Common myeloid progenitor, CD34-positive (primary cell): ENCODE results near the gene GPR179.

Experiments
- CTCF ChIA-PET: fragments of 350-600 bp; sonication (Branson Sonifier 250); formaldehyde crosslinking; loops from one replicate; lab custom pipeline; 2021; ENCODE audit warnings: antibody characterized with exemption; lab: Charles Lee
- POLR2A ChIA-PET: fragments of 350-600 bp; sonication (Branson Sonifier 250); formaldehyde crosslinking; loops from one replicate; lab custom pipeline; 2021; ENCODE audit warnings: antibody characterized with exemption; lab: Charles Lee
- DNase-seq, 3 donors: peaks; one replicate each; pipeline versions ENCODE4 v3.0.0 to v3.0.0-alpha.2; 2013
- H3K27ac ChIP-seq, 2 experiments: 1 replicate in 1 of 2; 2 replicates in 1 of 2; pipeline ENCODE4 v1.7.0; 2013; ENCODE audit warnings: inconsistent platforms in 2 of 2, low read length in 2 of 2, mild to moderate bottlenecking in 2 of 2, low read depth in 1 of 2, moderate library complexity in 1 of 2; ENCODE audit not compliant: severe bottlenecking in 2 of 2, insufficient read depth in 1 of 2, poor library complexity in 1 of 2
- H3K27me3 ChIP-seq, 5 experiments: replicated peaks in 2 of 5; 1 replicate in 3 of 5; 2 replicates in 2 of 5; pipeline versions ENCODE4 v1.6.1 to v1.7.0; 2013; ENCODE audit warnings: low read length in 4 of 5, mild to moderate bottlenecking in 2 of 5, moderate library complexity in 2 of 5, inconsistent platforms in 1 of 5; ENCODE audit not compliant: insufficient read depth in 5 of 5, control insufficient read depth in 4 of 5
- H3K36me3 ChIP-seq, 4 experiments: 1 replicate in 2 of 4; 2 replicates in 2 of 4; pipeline versions ENCODE4 v1.6.1 to v1.7.0; 2013; ENCODE audit warnings: low read length in 3 of 4, control low read depth in 1 of 4, mild to moderate bottlenecking in 1 of 4; ENCODE audit not compliant: control insufficient read depth in 4 of 4, insufficient read depth in 4 of 4
- H3K4me1 ChIP-seq, 4 experiments: 1 replicate in 3 of 4; 2 replicates in 1 of 4; pipeline versions ENCODE4 v1.6.1 to v1.7.1; 2013; ENCODE audit warnings: low read length in 3 of 4, mild to moderate bottlenecking in 3 of 4, control low read depth in 1 of 4, inconsistent platforms in 1 of 4, moderate library complexity in 1 of 4; ENCODE audit not compliant: control insufficient read depth in 4 of 4, insufficient read depth in 4 of 4; ENCODE audit errors: control extremely low read depth in 1 of 4
- H3K4me3 ChIP-seq, 7 experiments: 1 replicate in 4 of 7; 2 replicates in 3 of 7; pipeline versions ENCODE4 v1.5.1 to v1.7.0; 2013; ENCODE audit warnings: mild to moderate bottlenecking in 7 of 7, low read length in 6 of 7, moderate library complexity in 6 of 7, inconsistent platforms in 2 of 7, low read depth in 2 of 7, control low read depth in 1 of 7; ENCODE audit not compliant: insufficient read depth in 4 of 7, control insufficient read depth in 1 of 7; ENCODE audit errors: extremely low read depth in 1 of 7
- H3K9me3 ChIP-seq, 5 experiments: 1 replicate in 4 of 5; 2 replicates in 1 of 5; pipeline versions ENCODE4 v1.6.1 to v1.7.1; 2013; ENCODE audit warnings: low read length in 4 of 5, mild to moderate bottlenecking in 2 of 5, inconsistent platforms in 1 of 5, low read depth in 1 of 5, moderate library complexity in 1 of 5; ENCODE audit not compliant: control insufficient read depth in 4 of 5, insufficient read depth in 2 of 5; ENCODE audit errors: control extremely low read depth in 1 of 5
- WGBS: methylation state at CpG from one replicate; pipeline ENCODE4 v1.1.5; 2013; ENCODE audit not compliant: insufficient coverage; 5-methylcytosine and 5-hydroxymethylcytosine counted together

GPR179 gene

DNA sequence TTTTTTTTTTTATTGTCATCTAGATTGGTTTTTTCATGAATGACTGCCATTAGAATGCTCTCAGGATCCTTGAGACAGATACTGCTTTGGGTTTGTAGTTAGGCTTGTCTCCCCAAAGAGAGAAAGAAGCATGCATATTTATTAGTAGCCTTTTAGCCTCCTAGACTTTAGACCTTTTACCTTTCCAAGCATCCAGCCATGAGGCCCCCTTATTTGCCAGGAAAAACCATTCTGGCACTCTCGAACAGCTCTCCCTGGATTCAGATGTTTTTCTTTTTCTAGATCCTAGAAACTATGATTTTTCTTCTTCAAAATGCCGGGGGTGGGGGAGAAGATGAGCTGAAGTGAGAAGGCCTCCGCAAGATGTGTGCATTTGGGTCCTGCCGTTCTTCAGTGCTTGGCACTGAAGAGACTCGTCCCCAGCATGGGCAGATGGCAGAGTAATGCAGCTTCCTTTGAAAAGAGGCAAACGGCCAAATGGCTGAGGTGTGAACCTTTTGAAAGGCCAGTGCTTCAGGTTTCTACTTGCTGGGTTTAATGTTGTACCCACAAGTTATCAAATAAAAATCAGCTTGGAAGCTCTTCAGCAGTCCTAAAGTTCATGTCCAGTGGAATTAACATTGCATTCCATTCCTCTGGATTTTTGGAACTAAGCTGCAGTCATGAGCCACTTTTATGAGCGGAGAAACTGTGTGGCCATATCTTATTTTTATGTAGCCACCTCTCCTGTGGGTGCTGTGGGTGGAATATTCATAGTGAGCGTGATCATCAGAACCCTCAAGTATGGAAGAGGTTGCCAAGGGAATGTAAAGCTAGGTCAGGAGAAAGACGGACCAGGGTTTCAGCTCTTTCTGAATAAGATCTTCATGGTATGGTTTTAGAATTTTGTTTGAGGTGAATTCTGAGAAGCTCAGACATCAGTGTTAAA is 15.1 kb upstream of the GPR179 start:
- Histone ChIP-seq H3K4me1 (peaks cover 1 to 8% (median 7%) of the 10 kb centered on the region in 4 experiments), H3K9me3 (no peaks in the 10 kb centered on the region), H3K36me3 (peaks cover 2 to 12% (median 8%) of the 10 kb centered on the region in 4 experiments), H3K27ac (no peak overlapping the region), H3K4me3 (no peak overlapping the region), H3K27me3 (no peaks in the 10 kb centered on the region)
- 98% methylated on average over 6 of the region's 9 CpGs for WGBS
- ChIA-PET POLR2A (no interaction called here), CTCF (interaction anchor here (1.2 to 2.0 kb wide), 6 partner anchors 10 to 65 kb away, joined by 3 to 10 read pairs (median 4); no protein-coding TSS in a partner anchor)
- no peak for DNase-seq

DNA sequence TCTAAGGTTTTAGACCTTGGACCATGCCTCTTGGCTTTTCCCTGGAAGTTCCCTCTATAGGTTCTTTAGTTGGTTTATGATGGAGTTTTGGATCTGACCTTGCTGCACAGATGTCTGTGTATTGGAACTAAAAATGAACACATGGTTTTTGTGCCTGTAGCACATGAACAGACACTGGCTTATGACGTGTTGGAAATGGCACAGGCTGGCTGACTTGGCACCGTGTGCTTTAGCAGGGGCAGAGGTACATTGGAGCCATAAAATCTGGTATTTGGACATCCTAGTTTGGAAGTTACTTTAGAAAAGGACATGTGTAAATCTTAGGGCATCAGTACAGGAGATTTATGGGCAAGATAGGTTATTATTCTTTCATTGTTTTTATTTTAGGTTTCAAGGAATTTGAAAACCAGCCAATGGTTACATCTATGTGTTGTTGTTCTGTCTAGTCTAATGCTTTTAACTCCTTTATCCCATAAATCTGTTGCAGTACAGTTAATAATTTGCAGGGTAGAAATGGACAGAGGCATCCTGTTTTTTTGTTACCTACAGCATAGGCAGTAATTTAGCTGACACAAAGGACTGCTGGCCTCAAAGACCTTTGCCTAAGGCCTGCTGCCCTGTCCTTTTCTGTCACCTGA is 13.8 kb upstream of the GPR179 start:
- peaks cover 1 to 12% (median 5%) of the 10 kb centered on the region in 4 experiments for H3K36me3 ChIP-seq
- H3K9me3 ChIP-seq = no peaks in the 10 kb centered on the region
- peaks cover 1 to 19% (median 17%) of the 10 kb centered on the region in 4 experiments for H3K4me1 ChIP-seq
- 79% methylated on average over 2 of the region's 2 CpGs for WGBS
- no peak for DNase-seq
- ChIA-PET CTCF (interaction anchor here (2.0 kb wide), 1 partner anchor 8 kb away, joined by 10 read pairs; no protein-coding TSS in a partner anchor), POLR2A (no interaction called here)
- H3K4me3 ChIP-seq = no peak overlapping the region
- no peaks in the 10 kb centered on the region for H3K27me3 ChIP-seq
- no peak overlapping the region for H3K27ac ChIP-seq

DNA sequence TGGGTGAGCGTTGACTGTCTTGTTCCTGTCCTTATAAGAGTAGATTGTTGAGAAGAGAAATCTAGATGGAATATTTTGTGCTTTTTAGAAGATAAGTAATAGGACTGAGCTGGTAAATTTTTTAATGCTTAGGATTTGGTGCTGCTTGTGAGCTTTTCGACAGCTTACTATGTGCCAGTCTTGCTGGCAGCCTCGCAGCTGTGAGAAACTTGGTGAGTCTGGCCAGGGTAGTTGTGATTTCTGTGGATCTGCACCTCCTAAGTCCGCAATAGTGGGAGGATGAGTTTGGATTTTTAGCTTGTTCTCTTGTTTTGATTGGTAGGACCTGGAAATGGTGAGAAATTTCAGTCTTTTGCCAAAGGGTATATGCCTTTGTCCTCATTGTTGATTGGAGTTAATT is 11.5 kb upstream of the GPR179 start:
- ChIA-PET POLR2A (no interaction called here), CTCF (interaction anchor here (0.8 to 3.0 kb wide), 4 partner anchors 8 to 59 kb away, joined by 3 to 11 read pairs (median 6); no protein-coding TSS in a partner anchor)
- no peak for DNase-seq
- Histone ChIP-seq H3K9me3 (no peaks in the 10 kb centered on the region), H3K27me3 (no peaks in the 10 kb centered on the region), H3K27ac (no peak overlapping the region), H3K4me3 (no peak overlapping the region), H3K4me1 (peaks cover 1 to 29% (median 20%) of the 10 kb centered on the region in 4 experiments), H3K36me3 (peaks cover 0 to 3% (median under 1%) of the 10 kb centered on the region in 4 experiments)
- WGBS = 100% methylated on average over 3 of the region's 4 CpGs

DNA sequence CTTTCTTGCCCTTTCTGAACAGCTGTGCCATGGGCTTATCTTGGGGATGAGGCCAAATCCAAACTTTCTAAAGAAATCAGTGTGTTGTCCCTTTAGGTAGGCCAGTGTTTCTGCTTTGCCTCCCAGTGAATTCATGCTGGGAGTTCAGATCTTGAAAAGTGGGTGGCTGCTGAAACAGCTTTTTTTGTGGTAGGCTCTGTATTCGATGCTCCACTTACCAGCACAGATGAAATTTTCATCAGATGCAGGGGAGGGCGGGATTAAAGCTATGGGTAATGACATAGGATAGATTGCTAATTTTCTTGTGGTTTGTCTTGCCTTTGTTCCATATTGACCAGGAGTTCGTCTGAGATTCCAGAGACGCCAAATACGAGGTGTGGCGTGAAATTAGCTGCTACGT is 10.7 kb upstream of the GPR179 start:
- CTCF ChIA-PET = interaction anchor here (1.1 to 3.0 kb wide), 7 partner anchors 8 to 60 kb away, joined by 3 to 11 read pairs (median 4); no protein-coding TSS in a partner anchor
- peaks cover 1 to 29% (median 20%) of the 10 kb centered on the region in 4 experiments for H3K4me1 ChIP-seq
- no peak overlapping the region for H3K4me3 ChIP-seq

DNA sequence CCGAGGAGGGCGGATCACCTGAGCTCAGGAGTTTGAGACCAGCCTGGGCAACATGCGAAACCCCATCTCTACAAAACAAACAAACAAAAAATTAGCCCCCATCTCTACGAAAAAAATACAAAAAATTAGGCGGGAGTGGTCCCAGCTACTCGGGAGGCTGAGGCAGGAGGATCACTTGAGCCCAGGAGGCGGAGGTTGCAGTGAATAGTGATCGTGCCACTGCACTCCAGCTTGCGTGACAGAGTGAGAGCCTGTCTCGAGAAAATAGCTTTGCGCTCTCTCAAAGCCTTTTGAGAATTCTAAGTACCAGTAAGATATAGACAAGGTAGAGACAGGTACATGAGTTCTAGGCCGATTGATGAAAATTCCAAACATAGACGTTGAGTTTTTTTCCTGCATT is 9.9 kb upstream of the GPR179 start:
- no peaks in the 10 kb centered on the region for H3K27me3 ChIP-seq
- DNase-seq = no peak
- H3K4me3 ChIP-seq = peak overlapping the region in 3 of 7 experiments; percentile 33 to 83 (median 79)
- WGBS = 97% methylated on average over 10 of the region's 13 CpGs
- peaks cover 1 to 29% (median 20%) of the 10 kb centered on the region in 4 experiments for H3K4me1 ChIP-seq
- no peak overlapping the region for H3K27ac ChIP-seq
- CTCF ChIA-PET = interaction anchor here (1.0 to 3.0 kb wide), 7 partner anchors 8 to 61 kb away, joined by 3 to 11 read pairs (median 4); no protein-coding TSS in a partner anchor
- H3K36me3 ChIP-seq = peaks cover 0 to 3% (median under 1%) of the 10 kb centered on the region in 4 experiments
- POLR2A ChIA-PET = no interaction called here
- no peaks in the 10 kb centered on the region for H3K9me3 ChIP-seq

More for the DNA sequence above, 10.7 kb upstream of the GPR179 start:
- Histone ChIP-seq H3K27ac (no peak overlapping the region), H3K9me3 (no peaks in the 10 kb centered on the region), H3K27me3 (no peaks in the 10 kb centered on the region), H3K36me3 (peaks cover 0 to 3% (median under 1%) of the 10 kb centered on the region in 4 experiments)
- POLR2A ChIA-PET = no interaction called here
- WGBS = 88% methylated on average over 4 of the region's 7 CpGs
- DNase-seq = no peak

DNA sequence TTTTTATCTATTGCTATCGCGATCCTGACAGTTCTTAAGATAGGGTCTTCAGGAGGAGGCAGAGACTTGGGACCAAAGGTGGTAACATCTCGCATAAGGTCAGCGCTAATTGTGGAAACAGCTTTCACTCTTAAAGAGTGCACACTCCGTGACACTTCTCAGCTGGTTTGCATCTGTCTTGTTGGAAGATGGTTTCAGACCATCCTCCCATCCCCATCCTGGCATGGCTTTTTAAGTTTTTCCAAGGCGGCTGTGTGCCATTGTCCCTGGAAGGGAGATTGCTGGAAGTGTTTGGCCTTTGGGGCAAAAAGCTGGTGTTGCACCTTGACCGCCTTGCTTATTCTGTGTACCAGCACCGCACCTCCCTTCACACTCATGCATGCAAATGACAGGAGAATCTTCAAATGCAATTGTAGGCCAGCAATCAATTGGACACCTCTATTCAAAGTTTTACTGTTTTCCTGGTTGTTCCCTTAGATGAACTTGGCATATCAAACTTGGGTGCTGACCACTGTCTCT is 9.4 kb upstream of the GPR179 start:
- DNase-seq = peak in 1 of 3 donors; percentile 19
- Histone ChIP-seq H3K36me3 (peaks cover 0 to 3% (median under 1%) of the 10 kb centered on the region in 4 experiments), H3K27me3 (no peaks in the 10 kb centered on the region), H3K4me3 (peak overlapping the region; percentile 57 to 84 (median 79)), H3K9me3 (no peaks in the 10 kb centered on the region), H3K27ac (peak overlapping the region in 1 of 2 experiments; percentile 49), H3K4me1 (peaks cover 1 to 29% (median 20%) of the 10 kb centered on the region in 4 experiments)
- 28% methylated on average over 7 of the region's 8 CpGs for WGBS
- POLR2A ChIA-PET = no interaction called here
- CTCF ChIA-PET = interaction anchor here (0.8 to 3.0 kb wide), 7 partner anchors 12 to 68 kb away, joined by 3 to 11 read pairs (median 4); no protein-coding TSS in a partner anchor
